GM21529 (cell line): ENCODE data around the gene CSF1R.
"Not testable (repeated sequence)": the region's sequence is repeated elsewhere in the genome, so short reads cannot be mapped to it uniquely, and the experiment has no call there.

Source experiments
- ATAC-seq: cut with Tn5 transposase; IDR thresholded peaks from one replicate; pipeline ENCODE4 v1.9.1; 2021; ENCODE audit not compliant: unreplicated experiment

CSF1R gene

GRCh38 chr5:150056075-150056443 lies 30.3 kb downstream of the CSF1R start:
- ATAC-seq, result no peak

DNA sequence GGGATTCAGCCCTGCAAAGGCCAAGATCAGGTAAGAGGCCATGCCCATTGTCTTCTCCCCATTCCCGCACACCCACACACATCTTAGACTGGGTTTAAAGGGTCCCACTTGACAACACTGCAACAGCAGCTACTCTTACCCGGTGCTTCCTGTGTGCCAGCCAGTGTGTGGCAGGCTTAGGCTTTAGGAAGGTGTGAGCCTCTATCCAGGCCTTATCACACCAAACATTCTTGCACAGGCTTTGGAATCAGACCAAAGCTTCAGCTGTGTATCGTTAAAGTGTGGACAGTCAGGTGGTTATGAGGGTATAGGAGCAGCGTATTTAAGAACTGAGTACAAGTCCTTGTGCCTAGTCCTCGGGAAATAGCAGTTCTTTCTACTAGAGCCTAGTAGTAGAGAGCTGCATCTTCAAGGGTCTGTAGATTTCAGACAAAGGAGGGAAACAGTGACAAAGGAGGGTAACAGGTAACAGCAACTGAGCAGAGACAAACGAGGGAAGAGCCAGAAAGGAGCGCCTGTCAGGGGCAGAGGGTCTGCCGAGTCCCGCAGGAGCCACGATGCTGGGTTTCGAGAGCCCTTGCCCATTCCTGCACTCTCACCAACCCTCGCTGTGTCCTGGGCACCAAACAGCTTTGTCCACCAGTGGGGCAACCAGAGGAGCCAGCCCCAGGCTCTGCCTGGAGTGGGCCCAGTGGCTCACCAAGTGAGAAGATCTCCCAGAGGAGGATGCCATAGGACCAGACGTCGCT lies 30.9 kb downstream of the CSF1R start:
- ATAC-seq, result no peak

DNA sequence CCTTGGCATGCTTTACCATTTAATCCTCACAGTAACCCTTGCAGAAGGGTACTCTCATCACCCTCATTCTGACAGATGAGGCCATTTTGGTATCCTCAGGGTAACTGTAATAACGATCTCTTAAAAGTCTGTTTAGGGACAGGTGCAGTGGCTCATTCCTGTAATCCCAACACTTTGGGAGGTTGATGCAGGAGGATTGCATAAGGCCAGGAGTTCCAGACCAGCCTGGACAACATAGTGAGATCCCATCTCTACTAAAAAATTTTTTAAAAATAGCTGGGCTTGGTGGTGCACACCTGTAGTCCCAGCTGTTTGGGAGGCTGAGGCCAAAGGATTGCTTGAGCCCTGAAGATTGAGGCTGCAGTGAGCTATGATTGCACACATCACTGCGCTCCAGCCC lies 31.8 kb downstream of the CSF1R start:
- ATAC-seq, result no peak

- no peak for ATAC-seq
Observed at GRCh38 chr5:150053713-150054392, 32.5 kb downstream of the CSF1R start.

GRCh38 chr5:150052956-150053712 lies 33.2 kb downstream of the CSF1R start:
- ATAC-seq, result no peak

- ATAC-seq, result no peak
Observed at GRCh38 chr5:150052226-150052955, 34.0 kb downstream of the CSF1R start.

GRCh38 chr5:150051657-150052195 lies 34.6 kb downstream of the CSF1R start:
- no peak for ATAC-seq

DNA sequence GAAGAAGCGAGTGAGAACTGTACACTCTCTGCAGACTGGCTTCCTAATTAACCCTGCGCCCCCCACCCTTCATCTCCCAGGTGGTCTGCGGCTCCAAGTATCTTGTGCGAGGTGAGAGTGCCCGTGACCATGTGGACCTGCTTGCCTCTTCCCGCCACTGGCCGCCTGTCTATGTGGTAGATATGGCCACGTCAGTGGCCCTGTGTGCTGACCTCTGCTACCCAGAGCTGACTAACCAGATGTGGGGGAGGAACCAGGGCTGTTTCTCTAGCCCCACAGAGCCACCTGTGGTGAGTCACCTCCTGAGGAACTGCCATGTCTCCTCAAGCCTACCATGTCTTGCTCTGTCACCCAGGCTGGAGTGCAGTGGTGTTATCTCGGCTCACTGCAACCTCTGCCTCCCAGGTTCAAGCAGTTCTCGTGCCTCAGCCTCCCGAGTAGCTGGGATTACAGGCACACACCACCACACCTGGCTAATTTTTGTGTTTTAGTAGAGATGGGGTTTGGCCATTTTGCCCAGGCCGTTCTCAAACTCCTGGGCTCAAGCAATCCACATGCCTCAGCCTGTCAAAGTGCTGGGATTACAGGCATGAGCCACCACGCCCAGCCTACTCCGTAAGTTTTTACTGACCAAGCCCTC lies 36.1 kb downstream of the CSF1R start:
- not testable (repeated sequence) for ATAC-seq

GRCh38 chr5:150046031-150046430 lies 40.3 kb downstream of the CSF1R start:
- ATAC-seq, result no peak

DNA sequence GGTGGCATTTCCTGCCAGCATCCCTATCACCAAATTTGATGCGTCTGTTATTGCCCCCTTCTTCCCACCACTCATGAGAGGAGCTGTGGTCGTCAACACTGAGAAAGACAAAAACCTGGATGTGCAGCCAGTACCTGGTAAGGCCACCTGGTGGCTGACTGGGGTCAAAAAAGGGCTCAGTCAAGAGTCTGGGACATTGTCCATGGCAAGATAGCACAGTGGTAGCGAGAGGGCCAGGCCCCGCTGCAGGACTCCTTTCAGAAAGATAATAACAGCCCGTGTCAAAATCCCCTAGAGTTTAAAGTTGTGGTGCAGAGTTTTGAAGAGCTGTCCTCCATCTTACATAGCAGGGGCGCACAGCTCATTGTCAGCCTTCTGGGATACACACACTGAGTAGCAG lies 40.8 kb downstream of the CSF1R start:
- no peak for ATAC-seq

DNA sequence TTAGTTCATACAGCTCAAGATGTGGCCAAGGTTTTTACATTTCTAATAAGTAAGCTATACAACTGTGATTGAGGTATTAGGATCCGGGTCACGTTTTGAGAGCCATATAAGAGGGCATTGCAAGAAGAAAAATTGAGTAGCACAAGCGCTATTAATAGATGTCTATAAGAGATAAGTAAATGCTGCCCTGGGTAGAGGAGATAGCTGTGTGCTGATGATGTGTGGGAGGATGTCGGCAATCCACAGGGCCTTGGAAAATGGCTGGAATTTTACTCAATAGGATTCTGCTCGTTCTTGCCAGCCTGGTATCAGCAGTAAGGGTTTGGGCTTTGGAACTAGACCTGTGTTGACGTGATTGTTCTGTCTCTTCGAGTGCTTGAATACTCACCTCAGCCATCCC lies 41.6 kb downstream of the CSF1R start:
- ATAC-seq, result no peak

- no peak for ATAC-seq
Observed at GRCh38 chr5:150044329-150044681, 42.0 kb downstream of the CSF1R start.

GRCh38 chr5:150043657-150044328 lies 42.6 kb downstream of the CSF1R start:
- no peak for ATAC-seq

DNA sequence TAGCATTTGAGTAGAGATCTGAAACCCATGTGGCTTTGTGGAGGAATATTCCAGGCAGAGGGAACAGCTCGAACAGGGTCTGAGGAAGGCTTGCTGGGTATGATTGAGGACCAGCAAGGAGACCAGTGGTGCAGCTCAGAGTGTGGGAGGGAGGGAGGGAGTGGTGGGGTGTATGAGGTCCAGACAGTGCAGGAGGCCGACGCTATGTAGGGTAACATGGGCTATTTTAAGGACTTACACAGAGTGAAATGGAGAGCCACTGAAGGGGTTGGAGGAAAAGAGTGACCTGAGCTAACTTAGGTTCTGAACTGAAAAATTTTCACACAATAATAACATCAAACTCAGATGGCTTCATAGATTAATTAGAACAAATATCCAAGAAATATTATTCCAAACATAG lies 43.9 kb downstream of the CSF1R start:
- no peak for ATAC-seq

GRCh38 chr5:150038547-150038946 lies 47.8 kb downstream of the CSF1R start:
- no peak for ATAC-seq

GRCh38 chr5:150036513-150036912 lies 49.8 kb downstream of the CSF1R start:
- no peak for ATAC-seq

- peak; percentile 92 for ATAC-seq
Observed at GRCh38 chr5:150035139-150035895, 51.0 kb downstream of the CSF1R start.

DNA sequence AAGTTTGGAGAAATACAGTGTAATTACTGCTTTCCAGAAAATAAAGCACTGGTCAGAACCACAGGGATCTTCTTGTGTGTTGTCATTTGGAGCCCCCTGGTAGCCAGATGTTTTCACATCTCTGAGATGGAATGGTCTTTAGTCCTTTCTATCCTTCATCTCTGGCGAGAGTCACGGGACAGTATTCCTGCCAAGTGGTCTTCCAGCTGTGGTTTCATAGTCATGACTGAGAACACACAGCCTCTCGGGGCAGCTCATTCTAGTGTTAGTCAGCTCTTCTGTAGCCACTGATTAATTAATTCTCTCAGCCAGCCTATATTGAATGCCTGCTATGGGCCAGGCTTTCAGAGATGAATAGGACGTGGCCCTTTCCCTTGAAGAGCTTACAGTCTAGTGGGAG lies 51.7 kb downstream of the CSF1R start:
- no peak for ATAC-seq

DNA sequence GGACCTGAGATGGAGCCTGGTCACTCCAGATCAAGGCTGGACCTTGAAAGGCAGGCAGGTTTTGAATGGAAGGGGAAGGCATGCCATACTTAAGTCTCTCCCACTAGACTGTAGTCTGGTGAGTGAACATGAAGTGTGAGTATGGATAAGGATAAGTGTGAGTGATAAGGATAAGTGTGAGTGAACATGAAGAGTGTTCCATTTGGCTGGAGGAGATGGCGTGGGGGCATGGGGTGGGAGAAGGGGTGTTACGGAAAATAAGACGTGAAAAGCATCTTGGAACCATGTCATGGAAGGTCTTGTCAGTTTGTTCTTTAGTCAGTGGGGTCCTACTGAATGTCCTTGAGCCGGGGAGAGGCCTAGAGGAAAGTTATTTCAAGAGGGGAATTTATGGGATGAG lies 53.0 kb downstream of the CSF1R start:
- no peak for ATAC-seq
